Activated CD4-positive, alpha-beta T cell treated with anti-CD3 and anti-CD28 coated beads, Interleukin-2, amount 10 ng/mL, durations not matched to agents 7 days and 5 days (primary cell): Measurements from ENCODE around the gene PPFIA2. TPM values are rescaled to one million over a fixed set of nuclear protein-coding genes. Genes with fewer than 3 reads are reported as not detected.

Source experiments
- CTCF ChIA-PET: fragments of 350-600 bp; sonication (Branson Sonifier 250); formaldehyde crosslinking; loops from one replicate; lab custom pipeline; 2021; ENCODE audit warnings: antibody characterized with exemption; lab: Charles Lee
- POLR2A ChIA-PET: fragments of 350-600 bp; sonication (Branson Sonifier 250); formaldehyde crosslinking; loops from one replicate; lab custom pipeline; 2021; ENCODE audit warnings: antibody characterized with exemption; lab: Charles Lee
- DNase-seq: peaks from one replicate; pipeline ENCODE4 v3.0.0-alpha.2; 2020
- H3K27ac Mint-ChIP-seq: one replicate; pipeline ENCODE4 v1.8.0; 2021; ENCODE audit warnings: mild to moderate bottlenecking, moderate library complexity, mixed read lengths
- H3K27me3 Mint-ChIP-seq: one replicate; pipeline ENCODE4 v1.8.0; 2021; ENCODE audit warnings: mixed read lengths
- H3K36me3 Mint-ChIP-seq: one replicate; pipeline ENCODE4 v1.8.0; 2021; ENCODE audit warnings: low read depth, mixed read lengths
- H3K4me1 Mint-ChIP-seq: one replicate; pipeline ENCODE4 v1.8.0; 2021; ENCODE audit warnings: mixed read lengths
- H3K4me3 Mint-ChIP-seq: one replicate; pipeline ENCODE4 v1.8.0; 2021; ENCODE audit warnings: mild to moderate bottlenecking, moderate library complexity, mixed read lengths
- H3K9me3 Mint-ChIP-seq: one replicate; pipeline ENCODE4 v1.8.0; 2021; ENCODE audit warnings: mixed read lengths
- total RNA-seq, 2 experiments: library from RNA; stranded (reverse); gene quantifications; one replicate each; pipeline ENCODE4 v1.2.3, GENCODE V29; 2021

PPFIA2 gene
- total RNA-seq, 2 experiments from 2014 or later, result not detected

DNA sequence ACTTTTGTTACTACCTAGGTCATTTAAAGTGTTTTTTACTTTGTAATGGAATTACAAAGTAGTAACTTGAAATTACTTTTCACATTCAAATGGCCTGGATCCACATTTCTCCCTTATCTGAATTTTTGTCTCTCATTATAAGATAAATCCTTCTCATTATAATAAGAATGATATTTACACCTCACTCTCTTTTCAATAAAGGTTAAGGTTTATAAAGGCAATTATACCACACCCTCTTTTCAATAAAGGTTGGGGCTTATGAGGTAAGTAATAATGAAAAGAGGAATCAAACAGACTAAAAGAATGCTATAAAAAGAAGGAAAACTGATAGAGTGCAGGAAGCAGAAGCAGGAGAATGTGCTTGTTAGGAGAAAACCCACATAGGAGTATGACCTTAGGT lies 470.5 kb downstream of the PPFIA2 start:
- Mint-ChIP-seq H3K9me3 (no peaks in the 10 kb centered on the region), H3K27ac (no peak overlapping the region), H3K4me3 (no peak overlapping the region), H3K4me1 (no peaks in the 10 kb centered on the region), H3K36me3 (no peaks in the 10 kb centered on the region), H3K27me3 (no peaks in the 10 kb centered on the region)
- no peak for DNase-seq
- CTCF ChIA-PET, result no interaction called here
- POLR2A ChIA-PET, result no interaction called here

DNA sequence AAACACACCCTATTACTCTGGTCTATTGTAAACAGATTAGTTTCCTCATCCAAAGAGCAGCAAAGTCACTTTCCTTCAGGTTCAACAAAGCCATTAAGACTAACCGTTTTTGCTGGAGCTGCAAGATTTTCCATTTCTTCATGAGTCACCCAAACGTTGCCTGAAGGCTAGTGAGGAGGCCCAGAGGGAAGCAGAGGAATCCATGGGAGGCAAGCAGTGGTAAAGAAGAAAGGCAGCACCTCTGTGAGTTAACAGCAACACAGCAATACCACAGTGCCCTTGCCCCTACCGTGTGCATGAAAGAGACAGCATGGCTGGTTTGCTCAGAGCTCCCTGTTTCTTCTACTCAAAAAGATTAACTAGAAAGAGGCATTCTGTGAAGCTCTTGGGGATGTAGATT lies 475.0 kb downstream of the PPFIA2 start:
- Mint-ChIP-seq H3K9me3 (no peaks in the 10 kb centered on the region), H3K4me3 (no peak overlapping the region), H3K4me1 (no peaks in the 10 kb centered on the region), H3K27me3 (no peaks in the 10 kb centered on the region), H3K36me3 (no peaks in the 10 kb centered on the region), H3K27ac (no peak overlapping the region)
- CTCF ChIA-PET, result no interaction called here
- DNase-seq, result no peak
- POLR2A ChIA-PET, result no interaction called here

DNA sequence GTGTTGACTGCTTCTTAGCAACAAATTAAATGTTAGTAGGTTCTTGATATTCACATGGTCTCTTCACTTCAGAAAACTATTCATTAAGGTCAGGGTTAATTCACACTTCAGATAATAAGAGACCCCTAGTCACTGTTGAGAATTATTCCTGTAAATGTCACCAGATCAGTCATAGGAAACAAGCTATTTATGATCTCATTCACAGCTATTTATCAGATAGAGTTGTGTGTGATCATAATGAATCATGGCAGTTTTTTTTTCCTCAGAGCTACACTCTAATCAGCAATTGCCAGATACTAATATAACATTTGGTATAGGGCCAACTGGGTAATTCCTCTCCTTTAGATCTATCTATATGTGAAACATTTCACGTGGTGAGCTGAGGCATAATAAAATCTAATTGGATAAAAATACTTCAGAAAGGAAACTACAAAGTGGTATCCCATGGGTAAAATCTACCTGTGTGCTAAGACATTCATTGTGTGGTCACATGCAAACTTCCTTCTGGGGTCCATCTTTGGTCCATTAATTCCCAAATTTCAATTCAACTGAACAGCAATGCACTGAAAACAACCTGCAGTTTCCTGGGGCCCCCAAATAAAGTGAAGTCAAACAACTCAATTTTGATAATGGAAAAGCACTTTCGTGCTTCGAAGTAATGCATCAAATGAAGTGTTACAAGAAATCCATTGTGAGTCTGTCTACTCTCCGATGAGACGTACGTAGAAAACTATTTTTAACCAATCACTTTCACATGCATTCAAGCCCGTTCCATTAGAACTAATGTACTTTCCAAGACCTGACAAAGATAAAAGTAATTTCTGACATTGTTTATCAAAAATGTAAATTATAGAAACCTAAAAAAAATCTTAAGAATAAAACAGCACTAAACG lies 484.3 kb downstream of the PPFIA2 start:
- ChIA-PET POLR2A (no interaction called here), CTCF (interaction anchor here (0.6 kb wide), 1 partner anchor 270 kb away, joined by 3 read pairs; no protein-coding TSS in a partner anchor)
- no peaks in the 10 kb centered on the region for H3K9me3 Mint-ChIP-seq
- H3K27me3 Mint-ChIP-seq, result no peaks in the 10 kb centered on the region
- H3K27ac Mint-ChIP-seq, result no peak overlapping the region
- no peak for DNase-seq
- H3K4me1 Mint-ChIP-seq, result no peaks in the 10 kb centered on the region
- no peak overlapping the region for H3K4me3 Mint-ChIP-seq
- no peaks in the 10 kb centered on the region for H3K36me3 Mint-ChIP-seq

DNA sequence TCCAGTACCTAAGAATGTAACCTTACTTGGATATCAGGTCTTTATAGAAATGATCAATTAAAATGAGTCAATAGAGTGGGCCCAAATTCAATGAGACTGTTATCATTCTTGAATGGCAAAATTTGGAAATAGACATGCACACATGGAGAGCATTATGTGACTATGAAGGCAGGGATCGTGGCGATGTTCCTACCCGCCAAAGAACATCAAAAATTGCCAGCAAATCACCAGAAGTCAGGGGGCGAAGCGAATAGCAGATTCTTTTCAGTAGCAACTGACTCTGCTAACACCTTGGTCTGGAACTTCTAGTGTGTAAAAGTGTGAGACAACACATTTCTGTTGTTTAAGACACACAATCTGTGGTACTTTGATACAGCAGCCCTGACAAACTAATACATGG lies 488.8 kb downstream of the PPFIA2 start:
- no peak overlapping the region for H3K4me3 Mint-ChIP-seq
- H3K4me1 Mint-ChIP-seq, result no peaks in the 10 kb centered on the region
- DNase-seq, result no peak
- ChIA-PET CTCF (no interaction called here), POLR2A (no interaction called here)
- H3K27ac Mint-ChIP-seq, result no peak overlapping the region
- no peaks in the 10 kb centered on the region for H3K27me3 Mint-ChIP-seq
- no peaks in the 10 kb centered on the region for H3K36me3 Mint-ChIP-seq
- H3K9me3 Mint-ChIP-seq, result no peaks in the 10 kb centered on the region

DNA sequence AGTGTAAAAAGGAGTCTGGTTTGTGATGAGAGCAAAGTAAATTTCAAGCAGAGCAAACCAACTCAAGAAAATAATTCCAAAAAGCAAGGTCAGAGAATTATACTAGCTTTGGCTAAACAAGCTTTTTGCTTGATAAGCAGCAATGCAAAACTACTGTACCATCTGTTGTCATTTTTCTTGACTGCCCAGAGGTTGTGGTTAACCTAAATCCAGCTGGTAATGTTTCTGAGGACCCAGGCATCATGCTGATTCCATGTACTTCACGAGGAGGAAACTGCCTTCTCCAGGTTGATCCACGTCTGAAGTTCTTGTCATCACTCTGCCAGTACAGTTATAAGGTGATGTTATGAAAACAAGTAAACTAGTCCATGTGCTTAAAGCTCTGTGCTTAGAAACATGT lies 496.1 kb downstream of the PPFIA2 start:
- H3K4me3 Mint-ChIP-seq, result no peak overlapping the region
- H3K27me3 Mint-ChIP-seq, result no peaks in the 10 kb centered on the region
- POLR2A ChIA-PET, result no interaction called here
- no peaks in the 10 kb centered on the region for H3K4me1 Mint-ChIP-seq
- H3K9me3 Mint-ChIP-seq, result no peaks in the 10 kb centered on the region
- DNase-seq, result no peak
- no peak overlapping the region for H3K27ac Mint-ChIP-seq
- H3K36me3 Mint-ChIP-seq, result no peaks in the 10 kb centered on the region
- CTCF ChIA-PET, result no interaction called here

DNA sequence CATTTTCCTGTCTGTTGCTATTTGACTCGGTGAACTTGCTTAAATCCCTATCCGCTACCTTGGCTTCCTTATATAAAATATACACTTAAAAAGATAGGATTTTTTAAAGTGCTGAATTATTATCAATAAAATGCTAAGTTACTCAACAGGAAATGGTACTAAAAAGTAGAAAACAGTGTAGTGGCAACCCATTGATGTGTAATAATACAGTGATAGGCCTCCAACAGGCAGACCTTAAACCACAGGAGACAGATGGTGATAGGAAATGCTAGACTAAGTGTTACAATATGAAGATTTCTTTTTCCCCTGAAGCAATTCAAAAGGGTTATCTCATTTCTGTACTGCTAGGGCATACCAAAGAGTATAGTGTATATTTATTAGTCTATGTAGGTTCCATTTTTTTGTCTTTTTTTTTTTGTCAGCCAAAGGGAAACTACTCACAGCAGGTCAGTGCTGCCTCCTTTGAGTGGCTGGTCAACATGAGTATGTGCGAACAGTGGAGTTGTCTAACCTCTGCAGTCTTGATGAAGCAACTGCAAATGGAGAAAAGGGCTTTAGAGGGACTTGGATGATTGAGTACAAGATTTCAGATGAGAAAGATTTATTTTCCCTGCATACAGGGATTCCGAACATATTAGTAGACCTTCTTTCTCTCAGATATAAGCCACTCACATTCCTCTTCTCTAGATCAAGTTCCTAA lies 497.5 kb downstream of the PPFIA2 start:
- no peak for DNase-seq
- Mint-ChIP-seq H3K4me3 (no peak overlapping the region), H3K4me1 (no peaks in the 10 kb centered on the region), H3K9me3 (no peaks in the 10 kb centered on the region), H3K36me3 (no peaks in the 10 kb centered on the region), H3K27ac (no peak overlapping the region), H3K27me3 (no peaks in the 10 kb centered on the region)
- ChIA-PET CTCF (no interaction called here), POLR2A (no interaction called here)

DNA sequence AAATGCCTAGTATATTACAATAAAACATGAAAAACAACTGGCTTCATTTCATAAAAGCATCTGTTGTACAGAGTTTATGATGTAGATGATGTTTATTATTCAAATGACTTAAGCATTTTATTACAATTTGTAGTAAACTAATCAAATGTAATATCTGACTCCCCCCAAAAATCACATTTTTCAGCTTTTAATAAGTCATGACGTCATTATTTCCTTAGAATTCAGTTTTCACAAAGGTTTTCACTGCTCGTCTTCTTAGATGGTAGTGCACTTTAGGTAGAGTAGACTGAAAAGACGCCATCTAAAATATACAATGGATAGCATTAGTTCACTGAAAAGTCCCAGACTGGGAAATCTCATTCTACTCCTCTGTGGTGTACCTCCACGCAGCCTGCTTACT lies 499.8 kb downstream of the PPFIA2 start:
- CTCF ChIA-PET, result no interaction called here
- Mint-ChIP-seq H3K4me3 (no peak overlapping the region), H3K9me3 (no peaks in the 10 kb centered on the region), H3K4me1 (no peaks in the 10 kb centered on the region), H3K27me3 (no peaks in the 10 kb centered on the region), H3K36me3 (no peaks in the 10 kb centered on the region), H3K27ac (no peak overlapping the region)
- POLR2A ChIA-PET, result no interaction called here
- DNase-seq, result no peak

DNA sequence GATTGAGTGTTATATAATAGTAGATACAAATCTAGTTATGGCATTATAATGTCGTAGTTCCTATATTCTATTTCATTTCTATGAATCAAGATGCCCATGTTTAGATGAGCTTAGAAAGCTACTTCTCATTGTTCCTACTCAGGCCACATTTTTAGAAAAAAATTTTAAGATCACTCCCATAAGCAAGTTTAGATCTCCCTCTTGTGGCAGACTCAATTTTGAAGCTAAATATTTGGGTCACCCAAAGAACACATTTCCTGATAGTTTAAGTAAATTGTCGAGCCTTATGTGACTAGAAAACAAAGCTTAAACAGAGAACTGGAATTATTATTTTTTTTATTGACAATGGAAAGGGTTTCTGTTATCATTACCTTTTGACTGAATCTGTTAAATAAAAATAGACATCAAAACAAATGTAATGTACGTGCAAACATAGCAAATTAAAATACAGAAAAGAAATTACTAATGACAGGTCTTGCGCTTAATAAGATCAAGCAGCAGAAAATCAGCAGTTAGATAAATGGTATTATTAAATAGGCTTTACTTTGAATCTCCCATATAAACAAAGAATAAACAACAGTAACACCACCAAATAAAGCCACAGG lies 501.1 kb downstream of the PPFIA2 start:
- ChIA-PET CTCF (no interaction called here), POLR2A (no interaction called here)
- Mint-ChIP-seq H3K9me3 (no peaks in the 10 kb centered on the region), H3K36me3 (no peaks in the 10 kb centered on the region), H3K4me3 (no peak overlapping the region), H3K27ac (no peak overlapping the region), H3K4me1 (no peaks in the 10 kb centered on the region), H3K27me3 (no peaks in the 10 kb centered on the region)
- no peak for DNase-seq

DNA sequence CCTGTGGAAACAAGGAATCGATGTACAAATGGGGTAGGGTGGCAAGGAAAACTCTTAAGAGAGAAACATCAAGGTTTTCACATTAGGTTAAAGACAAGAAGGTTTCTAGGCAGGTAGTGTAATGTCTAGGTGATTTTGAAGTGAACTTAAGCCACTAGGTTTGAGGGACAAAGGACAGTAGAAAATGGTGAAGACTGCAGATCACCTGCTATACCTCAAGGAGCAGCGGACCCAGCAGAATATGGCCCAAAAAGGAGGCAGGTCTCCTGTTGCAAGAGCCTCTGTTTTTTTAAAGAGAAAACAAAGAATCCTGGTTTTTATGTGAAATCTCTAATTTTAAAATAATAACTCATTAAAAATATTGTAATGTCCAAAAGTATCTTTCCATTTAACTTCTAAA lies 503.2 kb downstream of the PPFIA2 start:
- H3K4me3 Mint-ChIP-seq, result no peak overlapping the region

DNA sequence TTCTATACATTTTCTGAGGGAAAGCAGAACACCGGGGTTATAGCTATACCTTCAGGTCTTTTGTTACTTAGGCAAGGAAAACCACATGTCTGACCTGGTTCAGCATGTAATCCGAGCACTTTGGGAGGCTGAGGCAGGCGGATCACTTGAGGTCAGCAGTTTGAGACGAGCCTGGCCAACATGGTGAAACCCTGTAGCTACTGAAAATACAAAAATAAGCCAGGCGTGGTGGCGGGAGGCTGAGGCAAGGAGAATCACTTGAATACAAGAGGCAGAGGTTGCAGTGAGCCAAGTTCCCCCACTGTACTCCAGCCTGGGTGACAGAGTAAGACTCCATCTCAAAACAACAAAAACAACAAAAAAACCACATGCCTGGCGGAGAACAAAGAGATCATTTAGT lies 503.7 kb downstream of the PPFIA2 start:
- Mint-ChIP-seq H3K4me1 (no peaks in the 10 kb centered on the region), H3K27me3 (no peaks in the 10 kb centered on the region), H3K36me3 (no peaks in the 10 kb centered on the region), H3K27ac (no peak overlapping the region), H3K9me3 (no peaks in the 10 kb centered on the region), H3K4me3 (no peak overlapping the region)
- no peak for DNase-seq
- ChIA-PET POLR2A (no interaction called here), CTCF (no interaction called here)

More for the DNA sequence above, 503.2 kb downstream of the PPFIA2 start:
- no peaks in the 10 kb centered on the region for H3K27me3 Mint-ChIP-seq
- H3K4me1 Mint-ChIP-seq, result no peaks in the 10 kb centered on the region
- POLR2A ChIA-PET, result no interaction called here
- CTCF ChIA-PET, result no interaction called here
- no peaks in the 10 kb centered on the region for H3K36me3 Mint-ChIP-seq
- no peak for DNase-seq
- no peaks in the 10 kb centered on the region for H3K9me3 Mint-ChIP-seq
- no peak overlapping the region for H3K27ac Mint-ChIP-seq

DNA sequence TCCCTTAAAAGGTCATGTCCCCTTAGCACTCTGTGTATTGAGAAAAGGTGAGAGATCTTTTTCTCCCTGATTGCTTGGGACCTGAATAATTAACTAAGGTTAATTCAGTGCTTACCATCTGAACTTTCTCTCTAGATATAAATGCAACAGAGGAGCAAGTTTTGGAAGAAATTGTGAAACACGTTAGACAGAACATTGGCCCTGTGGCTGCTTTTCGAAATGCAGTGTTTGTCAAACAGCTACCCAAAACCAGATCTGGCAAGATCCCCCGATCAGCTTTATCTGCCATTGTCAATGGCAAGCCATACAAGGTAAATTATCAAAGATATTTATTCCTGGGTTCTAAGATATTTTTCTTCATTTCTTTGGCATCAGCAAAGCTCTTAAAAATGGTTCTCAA lies 505.8 kb downstream of the PPFIA2 start:
- Mint-ChIP-seq H3K4me1 (no peaks in the 10 kb centered on the region), H3K36me3 (no peaks in the 10 kb centered on the region), H3K27me3 (no peaks in the 10 kb centered on the region), H3K27ac (no peak overlapping the region), H3K4me3 (no peak overlapping the region), H3K9me3 (no peaks in the 10 kb centered on the region)
- DNase-seq, result no peak
- CTCF ChIA-PET, result no interaction called here
- POLR2A ChIA-PET, result no interaction called here

DNA sequence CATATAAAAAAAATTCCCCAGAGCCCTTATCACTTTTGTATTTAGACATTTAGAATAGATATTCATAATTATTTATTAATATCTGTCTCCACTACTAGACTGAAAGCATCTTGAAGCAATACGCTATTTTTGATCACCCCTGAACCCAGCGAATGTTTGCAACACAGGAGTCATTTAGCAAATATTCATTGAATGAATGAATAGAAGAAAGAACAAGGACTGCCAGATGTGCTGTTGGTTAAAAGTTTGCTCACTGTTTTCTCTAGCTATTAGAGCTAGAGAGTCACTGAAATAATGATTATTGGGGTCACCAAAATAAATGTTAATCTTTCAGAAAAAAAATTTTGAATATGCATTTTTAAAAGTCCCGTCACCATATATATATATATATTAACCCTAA lies 506.9 kb downstream of the PPFIA2 start:
- CTCF ChIA-PET, result no interaction called here
- Mint-ChIP-seq H3K27me3 (no peaks in the 10 kb centered on the region), H3K4me1 (no peaks in the 10 kb centered on the region), H3K9me3 (no peaks in the 10 kb centered on the region), H3K27ac (no peak overlapping the region), H3K4me3 (no peak overlapping the region), H3K36me3 (no peaks in the 10 kb centered on the region)
- DNase-seq, result no peak
- POLR2A ChIA-PET, result no interaction called here

DNA sequence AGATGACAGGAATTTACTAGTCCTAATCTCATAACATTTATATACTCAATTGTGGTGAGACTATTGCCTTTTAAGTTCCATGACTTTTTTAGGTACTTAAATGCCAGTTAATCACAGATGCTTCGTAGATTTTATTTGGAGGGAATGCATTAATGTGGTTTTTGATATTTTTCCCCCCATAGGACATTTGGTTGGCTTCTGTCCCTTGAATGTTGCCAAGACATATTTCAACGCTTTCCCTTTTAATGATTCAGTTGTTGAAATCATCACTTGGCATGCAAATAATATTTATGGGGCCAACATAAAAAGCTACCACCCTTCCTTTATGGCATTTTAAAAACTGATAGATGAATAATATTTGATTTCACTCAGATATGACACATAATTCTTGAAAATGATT lies 509.2 kb downstream of the PPFIA2 start:
- ChIA-PET CTCF (no interaction called here), POLR2A (no interaction called here)
- no peak for DNase-seq
- Mint-ChIP-seq H3K27me3 (no peaks in the 10 kb centered on the region), H3K27ac (no peak overlapping the region), H3K36me3 (no peaks in the 10 kb centered on the region), H3K9me3 (no peaks in the 10 kb centered on the region), H3K4me1 (no peaks in the 10 kb centered on the region), H3K4me3 (no peak overlapping the region)
